Limb (tissue), 2 donors: ENCODE measurements around the gene NEUROG3.

Experiments used
- DNase-seq, 2 donors: peaks; one replicate each; pipeline ENCODE4 v3.0.0-alpha.2; 2016; ENCODE audit errors: extremely low spot score in 2 of 2

Gene NEUROG3

GRCh38 chr10:69573056-69573806, at the start of gene NEUROG3:
Gene NEUROG3 (minus strand): TSS chr10:69573422. CDS start chr10:69573043, 379 bp downstream.
- no peak for DNase-seq

GRCh38 chr10:69620625-69621024, 47.4 kb upstream of the NEUROG3 start:
- DNase-seq, result no peak

GRCh38 chr10:69619626-69620025, 46.4 kb upstream of the NEUROG3 start:
- no peak for DNase-seq

- no peak for DNase-seq
These were observed 45.5 kb upstream of the NEUROG3 start for GRCh38 chr10:69618746-69619145.

- DNase-seq, result no peak
These were observed 43.1 kb upstream of the NEUROG3 start for GRCh38 chr10:69616358-69616757.

- DNase-seq, result no peak
These were observed 40.9 kb upstream of the NEUROG3 start for GRCh38 chr10:69614130-69614529.

- DNase-seq, result no peak
These were observed 39.5 kb upstream of the NEUROG3 start for GRCh38 chr10:69612760-69613159.

GRCh38 chr10:69609077-69609476, 35.9 kb upstream of the NEUROG3 start:
- DNase-seq, result no peak

- DNase-seq, result no peak
These were observed 27.6 kb upstream of the NEUROG3 start for GRCh38 chr10:69600761-69601330.

GRCh38 chr10:69588358-69588757, 15.1 kb upstream of the NEUROG3 start:
- DNase-seq, result no peak

- DNase-seq, result no peak
These were observed 11.4 kb upstream of the NEUROG3 start for GRCh38 chr10:69584624-69585023.

- DNase-seq, result no peak
These were observed 9.9 kb upstream of the NEUROG3 start for GRCh38 chr10:69583106-69583505.

GRCh38 chr10:69580435-69580834, 7.2 kb upstream of the NEUROG3 start:
- DNase-seq, result no peak

- DNase-seq, result no peak
These were observed 6.3 kb upstream of the NEUROG3 start for GRCh38 chr10:69579464-69580060.

GRCh38 chr10:69578508-69578991, 5.3 kb upstream of the NEUROG3 start:
- DNase-seq, result no peak

GRCh38 chr10:69577268-69578232, 4.3 kb upstream of the NEUROG3 start:
- DNase-seq, result no peak

GRCh38 chr10:69576334-69577011, 3.3 kb upstream of the NEUROG3 start:
- no peak for DNase-seq

GRCh38 chr10:69575164-69575722, 2.0 kb upstream of the NEUROG3 start:
- no peak for DNase-seq

- DNase-seq, result no peak
These were observed 1.4 kb upstream of the NEUROG3 start for GRCh38 chr10:69574571-69574978.
